ENCODE measurements around the gene MANBA.

Gene MANBA

DNA sequence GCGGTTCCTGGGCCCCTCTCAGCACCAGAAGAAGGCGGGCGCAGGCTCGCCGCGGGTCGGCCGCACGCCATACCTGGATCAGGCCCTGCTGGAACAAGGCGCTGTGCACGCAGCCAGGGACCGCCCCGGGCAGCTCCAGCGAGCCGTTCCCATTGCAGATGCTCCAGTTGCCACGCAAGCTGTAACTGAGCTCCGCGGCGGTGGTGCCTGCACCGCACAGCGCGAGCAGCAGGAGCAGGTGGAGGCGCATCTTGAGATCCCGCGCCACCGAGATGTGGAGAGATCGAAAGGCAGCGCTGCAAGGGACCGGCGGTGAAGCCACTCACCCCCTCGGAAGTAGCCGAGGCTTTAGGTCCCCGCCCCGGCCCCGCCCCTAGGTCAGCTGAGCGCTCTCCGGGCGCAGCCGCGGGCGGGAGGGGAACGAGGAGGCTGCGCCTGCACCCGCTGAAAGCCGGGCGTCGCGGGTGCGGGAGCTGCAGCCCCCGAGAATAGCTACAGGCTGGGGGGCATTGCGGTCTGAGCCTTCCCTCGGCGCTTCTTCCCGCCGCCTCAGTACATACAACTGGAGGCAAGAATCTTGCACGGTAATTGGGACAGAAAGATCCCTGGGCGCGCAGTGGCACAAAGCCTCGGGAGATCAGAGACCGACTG lies at the start of gene MANBA:
Gene MANBA (minus strand): TSS at position 324 of the 651 bp plus-strand sequence. CDS start 74 bp downstream, at position 250.
- peak; percentile 87 for DNase-seq

DNA sequence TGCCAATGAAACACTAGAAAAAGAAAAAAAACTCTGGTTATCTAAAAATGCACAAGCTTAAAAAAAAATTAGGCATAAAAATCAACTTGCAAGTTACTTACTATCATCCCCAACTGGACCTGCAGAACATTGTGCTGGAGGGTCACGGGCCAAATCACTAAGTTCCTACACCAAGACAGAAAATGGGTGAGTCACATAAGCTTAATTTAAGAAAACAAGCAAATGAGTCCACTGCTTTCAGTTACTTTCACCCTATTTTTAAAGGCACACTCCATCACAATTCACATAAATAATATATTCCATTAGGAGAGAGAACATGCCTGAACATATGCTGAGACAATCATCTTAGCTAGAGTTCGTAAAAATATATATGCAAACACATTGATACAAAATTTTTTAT lies 48.9 kb upstream of the MANBA start:
- DNase-seq, result no peak

GRCh38 chr4:102809190-102809589 lies 48.4 kb upstream of the MANBA start:
- DNase-seq, result no peak

DNA sequence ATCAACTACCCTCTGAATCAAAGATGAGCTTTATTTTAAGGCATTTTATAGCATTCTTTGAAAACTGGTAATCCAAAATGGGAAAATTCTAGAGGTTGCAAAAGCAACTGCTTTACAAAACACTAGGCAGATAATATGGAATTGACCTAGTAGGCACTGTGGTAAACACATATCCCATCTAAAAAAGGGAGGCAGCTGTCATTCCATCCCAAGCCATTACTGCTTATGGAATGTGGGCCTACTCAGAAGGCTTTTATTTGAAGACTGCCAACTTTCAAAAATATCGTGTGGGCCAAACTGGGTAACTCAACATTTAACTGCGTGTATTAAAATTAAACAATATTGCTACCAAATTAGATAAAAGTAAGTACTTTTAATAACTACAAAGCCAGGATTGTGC lies 47.2 kb upstream of the MANBA start:
- DNase-seq, result no peak

DNA sequence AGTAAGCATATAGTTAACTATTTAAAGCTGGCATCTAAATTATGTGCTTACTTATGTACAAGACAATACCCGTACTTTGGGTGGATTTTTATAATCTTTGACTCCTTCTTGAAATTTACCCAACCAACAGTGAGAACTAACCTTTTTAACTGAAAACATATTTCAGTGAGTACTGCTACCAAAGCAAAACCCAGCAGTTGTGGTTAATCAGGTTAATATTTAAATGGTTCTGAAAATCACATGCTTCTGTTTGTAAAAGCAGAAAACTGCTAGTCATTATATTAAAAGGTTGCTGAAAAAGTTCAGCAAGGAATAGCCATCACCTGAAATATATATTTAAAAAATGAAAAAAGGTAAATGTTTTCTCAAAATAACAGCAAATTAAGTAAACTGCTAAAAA lies 46.6 kb upstream of the MANBA start:
- no peak for DNase-seq

DNA sequence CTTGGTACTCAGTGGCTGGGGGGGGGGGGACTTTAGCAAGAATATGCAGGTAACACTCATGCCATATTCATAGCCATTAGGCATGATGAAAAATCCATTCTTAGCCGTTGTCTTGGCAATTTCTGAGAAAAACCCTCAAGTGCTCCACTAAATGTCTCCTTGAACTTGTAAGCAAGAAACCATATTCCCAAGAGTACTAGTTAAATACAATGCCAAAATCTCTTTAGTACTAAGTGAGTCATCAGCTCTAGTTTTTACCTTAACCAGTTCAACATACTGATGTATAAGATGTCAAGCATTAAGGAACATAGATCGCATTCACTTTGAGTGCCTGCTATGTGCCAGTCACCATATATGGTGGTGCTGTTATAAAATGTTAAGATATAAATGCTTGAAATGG lies 39.0 kb upstream of the MANBA start:
- DNase-seq, result no peak

GRCh38 chr4:102794999-102795398 lies 34.2 kb upstream of the MANBA start:
- DNase-seq, result no peak

GRCh38 chr4:102792361-102792936 lies 31.7 kb upstream of the MANBA start:
- DNase-seq, result no peak

DNA sequence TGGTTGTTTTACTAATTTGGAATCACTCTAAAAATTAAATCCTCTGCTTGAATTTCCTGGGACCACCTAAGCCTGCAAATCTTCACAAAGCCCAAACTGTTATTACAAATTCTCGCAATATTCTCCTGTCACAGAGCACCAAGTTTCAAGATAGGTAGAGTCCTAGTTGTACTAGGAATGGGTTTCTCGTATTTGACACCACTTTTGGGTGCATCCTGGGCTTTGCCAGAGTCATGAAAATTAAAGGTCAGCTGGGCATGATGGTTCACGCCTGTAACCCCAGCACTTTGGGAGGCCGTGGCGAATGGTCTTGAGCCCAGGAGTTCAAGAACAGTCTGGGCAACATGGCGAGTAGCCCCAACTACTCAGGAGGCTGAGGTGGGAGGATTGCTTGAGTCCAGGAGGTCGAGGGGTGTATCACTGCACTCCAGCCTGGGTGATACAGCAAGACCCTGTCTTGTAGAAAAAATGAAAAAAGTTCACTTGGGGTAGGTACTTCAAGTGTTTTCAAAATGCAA lies 30.6 kb upstream of the MANBA start:
- DNase-seq, result no peak

DNA sequence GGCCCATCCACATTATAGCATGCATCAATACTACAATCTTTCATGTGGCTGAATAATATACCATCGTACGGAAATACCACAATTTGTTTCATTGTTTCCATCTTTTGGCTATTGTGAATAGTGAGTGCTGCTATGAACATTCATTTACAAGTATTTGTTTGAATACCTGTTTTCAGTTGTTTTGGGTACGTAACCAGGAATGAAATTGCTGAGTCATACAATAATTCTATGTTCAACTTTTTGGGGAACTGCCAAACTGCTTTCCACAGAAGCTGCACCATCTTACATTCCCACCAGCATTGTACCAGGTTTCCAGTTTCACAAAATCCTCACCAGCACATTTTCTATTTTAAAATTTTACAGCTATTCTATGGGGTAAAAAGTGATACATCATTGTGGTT lies 28.5 kb upstream of the MANBA start:
- peak; percentile 60 for DNase-seq

DNA sequence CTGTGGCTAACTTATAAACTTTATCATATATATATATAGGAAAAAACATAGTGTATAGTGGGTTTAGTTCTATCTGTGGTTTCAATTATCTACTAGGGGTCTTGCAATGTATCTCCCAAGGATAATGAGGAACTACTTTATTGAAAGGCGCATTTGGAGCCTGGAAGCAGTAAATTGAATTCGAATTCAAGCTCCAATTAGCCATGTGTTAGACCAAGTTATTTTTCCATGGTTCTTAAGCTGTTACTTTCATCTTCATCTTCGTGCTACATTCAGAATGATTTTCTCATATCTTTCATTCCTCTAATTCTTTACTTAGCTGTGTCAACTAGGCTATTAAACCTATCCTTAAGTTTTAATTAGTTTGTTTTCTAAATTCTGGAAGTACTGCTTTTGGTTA lies 27.2 kb upstream of the MANBA start:
- no peak for DNase-seq

- DNase-seq, result no peak
Measured at GRCh38 chr4:102787096-102787881, 26.5 kb upstream of the MANBA start.

- no peak for DNase-seq
Measured at GRCh38 chr4:102786279-102786678, 25.5 kb upstream of the MANBA start.

DNA sequence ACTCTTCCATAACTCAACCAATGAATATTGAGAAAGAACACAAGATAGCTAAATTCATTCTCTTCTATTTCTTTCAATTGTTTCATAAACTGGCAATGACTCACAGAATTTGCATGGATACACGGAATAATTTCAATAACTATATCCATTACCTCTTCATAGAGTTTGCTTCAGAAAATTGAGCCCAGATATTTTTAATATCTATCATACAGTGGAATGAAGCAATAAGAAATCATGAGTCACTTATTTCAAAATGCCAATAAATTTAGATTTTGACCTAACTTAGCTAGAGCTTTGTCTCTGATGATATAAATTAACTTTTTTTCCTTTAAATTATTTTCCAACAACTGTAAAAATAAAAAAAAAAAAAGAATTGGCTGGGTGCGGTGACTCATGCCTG lies 22.2 kb upstream of the MANBA start:
- no peak for DNase-seq

GRCh38 chr4:102781570-102781969 lies 20.8 kb upstream of the MANBA start:
- no peak for DNase-seq

GRCh38 chr4:102780476-102781144 lies 19.8 kb upstream of the MANBA start:
- DNase-seq, result peak; percentile 57

DNA sequence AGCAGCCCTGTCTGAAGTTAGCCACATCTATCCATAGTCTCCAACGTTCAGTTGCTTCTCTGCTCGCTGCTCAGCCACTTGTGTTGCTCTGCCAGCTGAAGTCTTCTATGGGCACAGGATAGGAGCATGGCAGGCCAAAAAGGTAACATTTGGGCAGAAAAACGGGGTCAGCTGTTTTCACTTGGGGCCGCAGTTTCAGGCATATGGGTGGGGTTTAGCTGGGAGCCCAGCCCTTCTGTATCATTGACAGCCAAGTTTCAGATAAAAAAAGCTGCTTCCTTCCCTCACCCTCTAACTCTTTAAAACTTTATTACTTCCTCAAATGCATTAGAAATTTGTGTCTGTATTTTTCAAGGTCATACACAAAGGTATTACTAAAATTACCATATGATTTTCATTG lies 18.4 kb upstream of the MANBA start:
- no peak for DNase-seq

GRCh38 chr4:102778720-102779119 lies 18.0 kb upstream of the MANBA start:
- no peak for DNase-seq

GRCh38 chr4:102775805-102776204 lies 15.0 kb upstream of the MANBA start:
- DNase-seq, result no peak

DNA sequence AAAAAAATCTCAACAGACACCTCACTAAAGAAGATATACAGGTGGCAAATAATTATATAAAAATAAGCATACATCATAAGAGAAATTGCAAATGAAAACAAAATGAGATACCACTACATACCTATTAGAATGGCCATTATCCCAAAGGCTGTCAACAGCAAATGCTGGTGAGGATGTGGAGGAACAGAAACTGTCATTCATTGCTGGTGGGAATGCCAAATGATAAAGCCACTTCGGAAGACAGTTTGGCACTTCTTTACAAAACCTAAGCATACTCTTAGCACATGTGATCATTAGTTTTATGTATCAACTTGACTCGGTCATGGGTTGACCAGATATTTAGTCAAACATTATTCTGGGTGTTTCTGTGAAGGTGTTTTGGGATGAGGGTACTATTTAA lies 13.5 kb upstream of the MANBA start:
- no peak for DNase-seq

DNA sequence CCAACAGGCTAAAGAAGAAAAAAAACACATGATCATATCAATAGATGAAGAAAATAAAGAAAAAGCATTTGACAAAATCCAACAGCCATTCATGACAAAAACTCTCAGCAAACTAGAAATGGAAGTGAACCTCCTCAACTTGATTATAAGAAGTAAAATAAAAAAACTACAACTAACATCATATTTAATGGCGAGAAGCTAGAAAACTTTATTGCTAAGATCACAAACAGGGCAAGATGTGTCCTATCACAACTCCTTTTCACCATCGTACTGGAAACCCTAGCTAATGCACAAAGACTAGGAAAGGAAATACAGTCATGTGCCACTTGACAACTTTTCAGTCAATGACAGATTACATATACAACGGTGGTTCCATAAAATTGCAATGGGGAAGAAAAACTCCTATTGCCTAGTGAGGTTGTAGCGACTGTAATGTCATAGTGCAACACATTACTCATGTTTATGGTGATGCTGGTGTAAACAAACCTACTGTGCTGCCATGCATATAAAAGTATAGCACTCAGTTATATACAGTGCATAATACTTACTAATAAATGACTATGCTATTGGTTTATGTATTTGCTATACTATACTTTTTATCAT lies 12.1 kb upstream of the MANBA start:
- DNase-seq, result no peak

GRCh38 chr4:102764901-102765300 lies 4.1 kb upstream of the MANBA start:
- no peak for DNase-seq

DNA sequence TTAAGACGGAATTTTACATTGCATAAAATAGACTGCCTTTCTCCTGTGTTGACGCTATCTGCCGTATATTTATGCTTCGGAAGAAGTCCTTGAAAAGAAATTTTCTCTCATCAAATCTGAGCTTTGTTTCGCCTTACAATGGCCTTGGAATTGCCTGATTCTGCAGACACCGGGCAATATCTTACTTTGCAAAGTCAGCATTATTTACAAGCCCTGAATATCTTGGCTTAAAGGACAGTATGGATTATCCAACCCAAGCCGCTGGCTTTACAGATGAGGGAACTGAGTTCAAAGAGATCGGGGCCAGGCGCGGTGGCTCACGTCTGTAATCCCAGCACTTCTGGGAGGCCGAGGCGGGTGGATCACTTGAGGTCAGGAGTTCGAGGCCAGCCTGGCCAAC lies 1.1 kb upstream of the MANBA start:
- DNase-seq, result no peak

Measured in hematopoietic multipotent progenitor cell treated with erythropoietin and hydrocortisone succinate and interleukin-3 and kit ligand, for 8 days (in vitro differentiated cells).